Limb (tissue), 2 donors: ENCODE data around the gene ASCC3.
A peak's percentile ranks its signal among the peaks of the same experiment; 100 is the strongest.

ENCODE experiments used
- DNase-seq, 2 donors: peaks; one replicate each; pipeline ENCODE4 v3.0.0-alpha.2; 2016; ENCODE audit errors: extremely low spot score in 2 of 2

Gene ASCC3

GRCh38 chr6:100467129-100468015 is 413.8 kb downstream of the ASCC3 start:
- peak in 1 of 2 donors; percentile 53 for DNase-seq

GRCh38 chr6:100466410-100467128 is 414.6 kb downstream of the ASCC3 start:
- no peak for DNase-seq

DNA sequence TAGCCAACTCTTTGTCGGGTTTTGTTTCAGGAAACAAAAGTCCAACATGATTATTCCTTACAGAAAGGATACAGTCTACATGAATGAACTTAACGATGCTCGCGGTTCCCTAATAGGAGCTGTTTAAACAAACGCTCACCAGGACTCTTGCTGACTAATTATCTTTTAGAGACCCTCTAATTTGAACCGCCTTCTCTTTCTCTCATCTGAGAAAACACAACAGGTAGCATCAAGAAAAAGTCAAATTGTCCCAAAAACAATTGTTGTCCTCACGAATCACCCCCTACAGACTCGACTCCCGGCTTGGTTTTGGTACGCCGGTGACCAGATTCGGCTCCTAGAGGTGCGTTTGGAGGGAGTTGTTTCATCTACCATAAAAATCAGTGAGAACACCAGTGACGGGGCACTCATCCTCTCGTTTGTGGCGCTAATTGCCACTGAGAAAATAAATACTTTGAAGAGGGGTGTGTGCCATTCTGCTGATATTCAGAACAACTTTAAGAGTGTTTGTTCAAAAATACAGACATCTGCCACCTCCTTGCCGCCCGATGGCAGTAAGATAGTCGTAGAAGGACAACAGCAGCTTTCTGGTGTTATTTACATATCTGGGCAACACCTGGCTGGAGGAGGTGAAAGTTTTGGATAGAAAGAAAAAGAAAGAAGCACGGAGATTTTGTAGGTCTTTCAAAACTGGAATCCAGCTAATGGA is 415.3 kb downstream of the ASCC3 start:
- DNase-seq, result no peak

DNA sequence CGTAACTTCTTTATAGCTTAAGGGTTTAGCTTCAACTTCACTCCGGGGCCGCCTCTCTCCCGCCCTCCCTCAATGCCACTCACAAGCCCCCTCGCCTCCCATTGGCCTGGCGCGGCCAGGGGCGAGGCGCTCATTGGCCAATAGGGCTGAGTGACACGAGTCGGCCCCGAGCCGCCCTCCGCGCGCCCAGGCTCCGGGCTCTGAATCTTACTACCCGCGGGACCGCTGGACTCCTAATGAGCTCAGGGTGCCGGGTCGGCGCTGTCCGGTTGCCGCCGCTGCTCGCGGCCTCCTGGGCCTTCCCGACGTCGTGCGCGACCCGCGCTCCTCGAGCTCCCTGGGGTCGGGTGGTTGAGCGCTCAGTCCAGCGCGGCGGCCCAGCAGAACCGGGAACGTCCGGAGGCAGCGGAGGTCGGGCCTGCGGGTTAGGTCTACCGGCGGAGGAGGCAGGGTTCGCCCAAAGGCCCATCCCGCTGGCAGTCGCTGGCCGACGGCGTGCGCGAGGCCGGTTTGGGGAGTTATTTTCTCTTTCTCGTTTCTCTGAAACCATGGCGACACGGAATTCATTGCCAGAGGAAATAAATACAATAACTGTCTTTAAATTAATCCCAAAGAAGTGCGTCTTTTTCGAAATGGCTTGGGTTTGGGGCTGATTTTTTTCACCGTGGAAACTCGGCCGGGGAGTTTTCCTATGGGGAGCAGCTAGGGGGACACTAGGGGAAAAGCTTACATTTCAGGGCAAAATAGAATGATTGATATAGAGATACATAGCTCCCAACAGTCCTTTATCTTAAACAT is 416.0 kb downstream of the ASCC3 start, which contains the start of gene SIM1:
Gene SIM1 (minus strand): TSS at position 19 of the 798 bp plus-strand sequence. CDS start 1,453 bp downstream, outside the sequence.
- DNase-seq, result peak; percentile 87 to 88

DNA sequence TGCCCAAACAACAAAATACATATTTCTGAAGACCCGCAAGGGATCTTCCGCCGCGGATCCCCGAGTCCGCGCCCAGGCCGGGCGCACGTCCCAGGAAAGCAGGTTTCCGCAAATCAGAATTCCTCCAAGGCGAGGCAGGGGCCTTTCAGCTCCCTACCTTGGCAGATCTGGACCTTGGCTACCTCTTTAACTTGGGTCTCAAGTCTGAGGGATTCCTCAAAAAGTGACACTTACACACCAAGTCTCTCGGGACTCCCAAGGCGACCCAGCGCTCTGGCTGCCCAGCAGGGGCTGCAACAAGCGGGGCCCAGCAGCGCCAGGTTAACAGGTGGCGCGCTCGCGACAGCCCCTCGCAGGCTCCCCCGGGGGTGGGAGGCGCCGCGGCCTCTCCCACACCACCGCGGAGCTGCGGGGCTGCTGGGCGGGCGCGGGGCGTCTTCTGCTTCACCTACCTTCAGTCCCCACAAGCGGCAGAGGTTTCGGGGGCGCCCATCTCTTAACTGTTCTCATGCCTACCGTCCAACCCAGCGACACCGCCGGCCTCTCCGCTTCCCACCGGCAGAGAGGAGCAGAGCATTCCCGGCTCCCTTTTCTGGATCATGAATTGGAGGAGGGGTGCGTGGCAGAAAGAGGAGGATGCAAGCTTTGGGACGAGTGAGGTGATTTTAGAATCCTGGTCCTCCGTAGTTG is 416.8 kb downstream of the ASCC3 start:
- no peak for DNase-seq

- DNase-seq, result peak in 1 of 2 donors; percentile 47
Observed at GRCh38 chr6:100463630-100464161, 417.4 kb downstream of the ASCC3 start.

DNA sequence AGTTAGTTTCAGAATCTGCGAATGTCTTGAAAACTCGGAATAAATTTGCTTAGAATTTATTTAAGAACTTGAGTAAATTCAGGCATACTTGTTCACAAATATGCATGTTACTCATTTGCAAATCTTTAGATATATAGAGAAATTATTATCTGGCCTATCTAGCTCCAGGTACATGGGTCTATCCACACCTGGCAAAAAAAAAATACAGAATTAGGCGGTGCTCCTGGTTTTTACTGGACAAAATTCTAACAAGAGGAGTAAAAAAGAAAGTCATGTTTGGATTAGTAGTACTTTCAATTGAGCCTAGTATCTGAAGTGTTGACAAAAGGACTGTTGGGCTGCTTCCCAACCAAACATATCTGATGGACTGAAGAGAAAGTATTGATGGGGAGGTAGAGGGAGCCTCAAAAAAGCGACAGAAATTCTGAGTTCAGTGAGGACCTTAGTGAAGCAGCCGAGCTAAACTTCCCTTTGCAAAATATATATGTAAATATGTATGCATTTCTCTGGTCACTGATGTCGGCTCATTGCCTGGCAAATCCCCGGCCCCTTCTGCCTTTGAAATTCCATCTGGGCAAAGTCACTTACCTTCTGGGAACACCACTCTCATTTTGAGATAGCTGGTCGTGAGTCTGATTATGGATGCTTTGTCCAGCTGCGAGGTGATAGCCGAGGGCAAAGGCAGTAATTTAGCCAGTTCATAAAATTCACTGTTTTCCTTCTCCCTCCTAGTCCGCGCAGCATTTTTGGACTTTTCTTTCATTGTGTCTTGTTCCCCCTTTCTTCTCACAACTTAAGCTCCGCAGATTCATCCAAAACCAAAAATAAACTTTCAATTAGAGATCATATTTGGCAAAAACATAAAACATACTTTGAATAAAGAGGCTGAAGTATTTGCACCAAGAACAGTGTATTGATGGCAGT is 418.2 kb downstream of the ASCC3 start:
- peak in 1 of 2 donors; percentile 46 for DNase-seq

DNA sequence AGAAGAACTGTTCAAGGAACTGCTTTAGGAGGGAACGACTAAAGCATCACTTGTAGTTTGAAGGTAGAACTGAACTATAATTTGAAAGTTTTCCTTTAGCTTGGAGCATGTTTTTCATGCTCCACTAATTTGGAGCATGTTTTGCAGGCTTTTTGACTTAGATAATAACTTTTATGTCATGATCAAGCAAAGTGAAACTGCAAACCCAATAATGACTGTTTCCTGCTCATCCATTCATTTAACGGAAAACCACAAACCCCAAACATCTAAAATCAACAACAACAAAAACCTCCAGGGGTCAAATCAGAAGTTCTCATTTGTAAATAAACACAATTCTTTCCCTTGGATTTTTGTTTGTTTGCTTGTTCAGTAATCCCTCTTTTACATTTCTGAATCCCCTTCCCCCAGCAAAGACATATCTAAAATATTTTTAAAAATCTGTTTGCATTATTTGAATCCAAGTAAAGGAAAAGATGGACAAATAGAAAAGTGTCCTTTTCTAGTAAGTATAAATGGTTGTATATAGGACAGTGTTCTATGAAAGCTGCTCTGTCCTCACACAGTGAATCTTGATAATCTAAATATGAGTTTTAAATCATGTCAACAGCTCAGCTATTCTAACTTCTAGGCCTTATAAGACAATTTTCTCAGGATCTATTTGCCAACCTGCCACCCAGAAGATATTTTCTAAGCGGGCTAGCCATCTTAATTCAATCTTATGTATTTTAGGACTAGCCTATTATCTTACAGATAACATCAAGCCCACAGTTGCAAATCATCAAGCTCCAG is 419.0 kb downstream of the ASCC3 start:
- no peak for DNase-seq

- peak in 1 of 2 donors; percentile 74 for DNase-seq
Observed at GRCh38 chr6:100461278-100461916, 419.7 kb downstream of the ASCC3 start.

GRCh38 chr6:100460650-100461204 is 420.4 kb downstream of the ASCC3 start:
- DNase-seq, result peak in 1 of 2 donors; percentile 53

DNA sequence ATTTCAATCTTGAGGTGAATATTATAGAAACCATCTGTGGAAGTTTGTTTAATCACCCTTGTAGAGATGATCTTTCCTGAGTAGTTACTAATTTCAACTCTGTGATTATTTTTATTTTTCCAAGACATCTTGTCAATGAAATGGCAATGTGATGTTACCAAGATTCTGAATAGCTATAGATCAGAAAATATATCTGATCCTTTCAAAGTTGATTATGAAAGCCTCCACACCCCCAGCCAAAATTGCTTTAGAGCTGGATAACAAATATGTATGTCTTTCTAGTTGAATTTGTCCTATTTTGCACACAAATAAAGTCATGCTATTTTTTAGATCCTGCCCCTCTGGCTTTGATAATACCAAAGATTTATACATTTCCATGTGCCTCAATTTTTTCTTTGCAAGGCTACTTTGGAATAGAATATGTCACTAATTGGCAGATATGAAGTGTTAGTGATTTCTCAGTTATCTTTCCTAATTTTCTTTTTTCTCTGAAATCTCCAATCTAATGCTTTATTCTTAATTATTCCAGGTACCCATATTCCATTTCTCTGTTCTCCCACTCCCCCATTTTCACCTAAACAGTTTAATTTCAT is 421.4 kb downstream of the ASCC3 start:
- no peak for DNase-seq

DNA sequence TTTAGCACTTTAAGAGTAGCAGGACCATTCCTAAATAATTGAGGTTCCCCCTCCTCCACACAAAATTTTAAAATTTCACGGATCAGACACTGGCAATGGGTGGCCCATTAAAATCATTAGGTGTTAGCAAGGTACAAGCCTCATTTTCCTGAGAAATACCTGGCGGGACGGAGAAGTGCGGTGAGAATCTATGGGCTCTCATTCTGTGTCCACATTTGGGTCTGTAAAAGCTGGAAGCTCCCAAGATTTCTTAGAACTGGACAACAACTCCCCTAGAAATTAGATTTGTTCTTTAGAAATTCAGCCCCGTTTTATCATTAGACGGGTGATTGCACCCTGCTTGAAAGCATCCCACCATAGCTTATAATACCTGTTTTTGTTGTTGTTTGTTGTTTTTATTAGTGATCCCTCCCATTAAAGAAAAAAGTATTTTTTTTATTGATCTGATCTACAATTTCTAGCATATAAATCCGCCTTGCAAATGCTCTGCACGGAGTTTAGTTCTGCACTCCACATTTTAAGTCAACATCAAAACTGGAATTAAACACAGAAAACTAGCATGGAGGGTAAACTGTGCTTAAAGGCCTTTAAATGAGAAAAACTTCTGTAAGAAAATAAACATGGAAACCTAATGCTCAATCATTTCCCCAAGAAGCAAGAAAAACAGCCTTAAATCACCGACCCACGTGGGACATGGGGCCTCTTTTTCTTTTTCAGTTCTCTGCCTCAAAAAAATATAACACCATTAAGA is 422.1 kb downstream of the ASCC3 start:
- DNase-seq, result no peak
